Motor neuron (in vitro differentiated cells): ENCODE measurements around the gene RIT2. TPM values are rescaled to one million over a fixed set of nuclear protein-coding genes. Genes with fewer than 3 reads are reported as not detected.

Source experiments
- ATAC-seq, 8 experiments: fragments of 200-7000 bp; cut with Tn5 transposase; replicated peaks in 6 of 8; 2 replicates each; pipeline ENCODE4 v1.8.0; 2021; ENCODE audit warnings: mild to moderate bottlenecking in 8 of 8, moderate library complexity in 8 of 8
- H3K27ac ChIP-seq, 2 donors: fragments of 250-450 bp; sonication (Bioruptor Pico); 2 replicates each; pipeline ENCODE4 v1.9.0; 2021; ENCODE audit warnings: antibody characterized with exemption in 2 of 2, mild to moderate bottlenecking in 2 of 2, moderate library complexity in 1 of 2
- H3K4me1 ChIP-seq, 2 donors: fragments of 250-450 bp; sonication (Bioruptor Pico); replicated peaks in 1 of 2; 2 replicates each; pipeline ENCODE4 v1.6.1; 2021; ENCODE audit warnings: antibody characterized with exemption in 2 of 2, mild to moderate bottlenecking in 2 of 2, moderate library complexity in 1 of 2
- H3K4me3 ChIP-seq, 5 donors: fragments of 250-450 bp; sonication (Bioruptor Pico); 2 replicates each; pipeline ENCODE4 v1.9.0; 2021; ENCODE audit warnings: antibody characterized with exemption in 5 of 5, mild to moderate bottlenecking in 5 of 5, moderate library complexity in 4 of 5
- whole genome bisulfite sequencing, 10 experiments: fragments of 450-650 bp; shearing (Covaris generic); methylation state at CpG; one replicate each; pipeline ENCODE4 v1.0.0; 2022; 5-methylcytosine and 5-hydroxymethylcytosine counted together
- in situ Hi-C, 9 experiments: fragments of 400-800 bp; cut with MboI; loops; one replicate each; pipeline ENCODE4 v1.15.0; 2021; ENCODE audit warnings: low sequenced_read_pairs in 9 of 9, low pct_unique_long_range_greater_than_20kb in 2 of 9; ENCODE audit not compliant: unreplicated experiment in 9 of 9
- total RNA-seq, 8 experiments: library from RNA; unstranded; fragments of 300-600 nt; gene quantifications; 2 replicates each; pipeline versions ENCODE4 v1.2.3 to v1.2.4, GENCODE V29; 2022

Gene RIT2
- total RNA-seq, 8 experiments from 2014 or later: 0.52 to 22.0 (median 0.68) TPM; not detected in 2

GRCh38 chr18:42980426-42980825, 135.1 kb downstream of the RIT2 start:
- Histone ChIP-seq H3K4me3 (no peak overlapping the region), H3K27ac (no peak overlapping the region), H3K4me1 (peaks cover 6 to 10% of the 10 kb centered on the region in 2 donors)
- in situ Hi-C loops: no loop called here
- WGBS, 10 experiments: 83 to 100% methylated on average over 1 of the region's 1 CpG; no CpG with 5 or more reads in 8 of the 10 experiments
- ATAC-seq: no peak

- Histone ChIP-seq H3K4me1 (peaks cover 6 to 10% of the 10 kb centered on the region in 2 donors), H3K27ac (peak overlapping the region in 1 of 2 donors; percentile 21), H3K4me3 (no peak overlapping the region)
- peak in 5 of 8 experiments; percentile 59 to 85 (median 73) for ATAC-seq
- 0 to 37% (median 20%) methylated on average over 2 to 4 of the region's 4 CpGs for WGBS, 10 experiments
- in situ Hi-C loops: no loop called here
These were observed 137.4 kb downstream of the RIT2 start for GRCh38 chr18:42977982-42978637.

- peaks cover 6 to 10% of the 10 kb centered on the region in 2 donors for H3K4me1 ChIP-seq
- ATAC-seq: no peak
- WGBS, 10 experiments: 0 to 86% (median 72%) methylated on average over 1 to 3 of the region's 3 CpGs
- in situ Hi-C loops: no loop called here
- no peak overlapping the region for H3K4me3 ChIP-seq
- no peak overlapping the region for H3K27ac ChIP-seq
These were observed 138.5 kb downstream of the RIT2 start for GRCh38 chr18:42976869-42977590.

- no peaks in the 10 kb centered on the region for H3K4me1 ChIP-seq
- in situ Hi-C loops: no loop called here
- 0 to 100% (median 65%) methylated on average over 1 to 2 of the region's 2 CpGs for WGBS, 10 experiments
- no peak overlapping the region for H3K27ac ChIP-seq
- no peak for ATAC-seq
- no peak overlapping the region for H3K4me3 ChIP-seq
These were observed 146.1 kb downstream of the RIT2 start for GRCh38 chr18:42969366-42969765.

- 0 to 98% (median 59%) methylated on average over 1 to 3 of the region's 3 CpGs; no CpG with 5 or more reads in 3 of the 10 experiments for WGBS, 10 experiments
These were observed 154.2 kb downstream of the RIT2 start for GRCh38 chr18:42961298-42961697.

GRCh38 chr18:42959528-42959927, 156.0 kb downstream of the RIT2 start:
- 0 to 90% (median 64%) methylated on average over 1 to 2 of the region's 2 CpGs; no CpG with 5 or more reads in 2 of the 10 experiments for WGBS, 10 experiments
- H3K27ac ChIP-seq: no peak overlapping the region
- no peak for ATAC-seq
- H3K4me3 ChIP-seq: no peak overlapping the region
- no peaks in the 10 kb centered on the region for H3K4me1 ChIP-seq
- in situ Hi-C loops: no loop called here

More at GRCh38 chr18:42961298-42961697, 154.2 kb downstream of the RIT2 start:
- H3K4me1 ChIP-seq: no peaks in the 10 kb centered on the region
- ATAC-seq: no peak
- H3K4me3 ChIP-seq: no peak overlapping the region
- no peak overlapping the region for H3K27ac ChIP-seq
- in situ Hi-C loops: no loop called here

GRCh38 chr18:42958353-42958752, 157.1 kb downstream of the RIT2 start:
- 44 to 95% (median 65%) methylated on average over 3 to 4 of the region's 4 CpGs; no CpG with 5 or more reads in 2 of the 10 experiments for WGBS, 10 experiments
- in situ Hi-C loops: no loop called here
- H3K27ac ChIP-seq: no peak overlapping the region
- H3K4me1 ChIP-seq: no peaks in the 10 kb centered on the region
- ATAC-seq: no peak
- no peak overlapping the region for H3K4me3 ChIP-seq

- ATAC-seq: no peak
- in situ Hi-C loops: no loop called here
- 10 to 100% (median 87%) methylated on average over 1 to 3 of the region's 3 CpGs; no CpG with 5 or more reads in 1 of the 10 experiments for WGBS, 10 experiments
- no peak overlapping the region for H3K4me3 ChIP-seq
- no peak overlapping the region for H3K27ac ChIP-seq
- H3K4me1 ChIP-seq: no peaks in the 10 kb centered on the region
These were observed 159.2 kb downstream of the RIT2 start for GRCh38 chr18:42956287-42956686.

GRCh38 chr18:42954887-42955286, 160.6 kb downstream of the RIT2 start:
- no peak overlapping the region for H3K4me3 ChIP-seq
- no peak overlapping the region for H3K27ac ChIP-seq
- ATAC-seq: no peak
- WGBS, 10 experiments: 25 to 100% (median 70%) methylated on average over 1 of the region's 1 CpG; no CpG with 5 or more reads in 4 of the 10 experiments
- in situ Hi-C loops: no loop called here
- H3K4me1 ChIP-seq: no peaks in the 10 kb centered on the region

- Histone ChIP-seq H3K27ac (no peak overlapping the region), H3K4me3 (no peak overlapping the region), H3K4me1 (no peaks in the 10 kb centered on the region)
- ATAC-seq: no peak
- in situ Hi-C loops: no loop called here
- 40 to 100% (median 80%) methylated on average over 1 of the region's 1 CpG; no CpG with 5 or more reads in 5 of the 10 experiments for WGBS, 10 experiments
These were observed 162.2 kb downstream of the RIT2 start for GRCh38 chr18:42953306-42953705.

GRCh38 chr18:42950732-42951131, 164.8 kb downstream of the RIT2 start:
- peaks cover 6 to 11% of the 10 kb centered on the region in 2 donors for H3K4me1 ChIP-seq
- no peak overlapping the region for H3K27ac ChIP-seq
- no peak for ATAC-seq
- H3K4me3 ChIP-seq: no peak overlapping the region
- in situ Hi-C loops: no loop called here

GRCh38 chr18:42948831-42949230, 166.7 kb downstream of the RIT2 start:
- H3K27ac ChIP-seq: no peak overlapping the region
- peaks cover 6 to 11% of the 10 kb centered on the region in 2 donors for H3K4me1 ChIP-seq
- no peak overlapping the region for H3K4me3 ChIP-seq
- ATAC-seq: no peak
- in situ Hi-C loops: no loop called here
- WGBS, 10 experiments: 0 to 100% (median 13%) methylated on average over 1 of the region's 1 CpG; no CpG with 5 or more reads in 7 of the 10 experiments

GRCh38 chr18:42941860-42942259, 173.6 kb downstream of the RIT2 start:
- H3K4me1 ChIP-seq: peaks cover 3 to 5% of the 10 kb centered on the region in 2 donors
- 0 to 100% (median 84%) methylated on average over 1 to 2 of the region's 2 CpGs; no CpG with 5 or more reads in 3 of the 10 experiments for WGBS, 10 experiments
- no peak overlapping the region for H3K4me3 ChIP-seq
- H3K27ac ChIP-seq: no peak overlapping the region
- in situ Hi-C loops: no loop called here
- ATAC-seq: no peak
